Activated CD8-positive, alpha-beta T cell treated with anti-CD3 and anti-CD28 coated beads for 36 hours (primary cell): Measurements from ENCODE around the gene RABGAP1L. TPM values are rescaled to one million over a fixed set of nuclear protein-coding genes. Genes with fewer than 3 reads are reported as not detected.
"Not testable (repeated sequence)": the region's sequence is repeated elsewhere in the genome, so short reads cannot be mapped to it uniquely, and the experiment has no call there.

Experiments used
- ATAC-seq: fragments of 200-7000 bp; cut with Tn5 transposase; one replicate; pipeline ENCODE4 v1.10.0; 2021; ENCODE audit warnings: mild to moderate bottlenecking, moderate library complexity
- CTCF ChIA-PET: fragments of 350-600 bp; sonication (Branson Sonifier 250); formaldehyde crosslinking; loops from one replicate; lab custom pipeline; 2021; ENCODE audit warnings: antibody characterized with exemption; lab: Charles Lee
- POLR2A ChIA-PET: fragments of 350-600 bp; sonication (Branson Sonifier 250); formaldehyde crosslinking; loops from one replicate; lab custom pipeline; 2021; ENCODE audit warnings: antibody characterized with exemption; lab: Charles Lee
- DNase-seq: peaks from one replicate; pipeline ENCODE4 v3.0.0-alpha.2; 2020
- H3K27ac Mint-ChIP-seq: one replicate; pipeline ENCODE4 v1.8.0; 2021; ENCODE audit warnings: mild to moderate bottlenecking, mixed read lengths
- H3K27me3 Mint-ChIP-seq: one replicate; pipeline ENCODE4 v1.8.0; 2021; ENCODE audit warnings: mixed read lengths
- H3K36me3 Mint-ChIP-seq: one replicate; pipeline ENCODE4 v1.8.0; 2021; ENCODE audit warnings: low read depth, mixed read lengths
- H3K4me1 Mint-ChIP-seq: one replicate; pipeline ENCODE4 v1.8.0; 2021; ENCODE audit warnings: low read depth, mixed read lengths
- H3K4me3 Mint-ChIP-seq: one replicate; pipeline ENCODE4 v1.8.0; 2021; ENCODE audit warnings: mild to moderate bottlenecking, moderate library complexity, mixed read lengths
- H3K9me3 Mint-ChIP-seq: one replicate; pipeline ENCODE4 v1.8.0; 2021; ENCODE audit warnings: mixed read lengths
- CTCF ChIP-seq: fragments of 200-600 bp; IDR thresholded peaks from one replicate; pipeline ENCODE4 v1.8.0; 2022; ENCODE audit warnings: antibody characterized with exemption, mild to moderate bottlenecking
- intact Hi-C: fragments of 100-400 bp; cut with micrococcal nuclease; formaldehyde crosslinking; loops from one replicate; pipeline ENCODE4 v1.10.0; 2022
- total RNA-seq, 2 experiments: library from RNA; stranded (reverse); gene quantifications; one replicate each; pipeline ENCODE4 v1.2.3, GENCODE V29; 2021

The RABGAP1L gene
- total RNA-seq, 2 experiments from 2014 or later, result 26.9 to 29.4 TPM

DNA sequence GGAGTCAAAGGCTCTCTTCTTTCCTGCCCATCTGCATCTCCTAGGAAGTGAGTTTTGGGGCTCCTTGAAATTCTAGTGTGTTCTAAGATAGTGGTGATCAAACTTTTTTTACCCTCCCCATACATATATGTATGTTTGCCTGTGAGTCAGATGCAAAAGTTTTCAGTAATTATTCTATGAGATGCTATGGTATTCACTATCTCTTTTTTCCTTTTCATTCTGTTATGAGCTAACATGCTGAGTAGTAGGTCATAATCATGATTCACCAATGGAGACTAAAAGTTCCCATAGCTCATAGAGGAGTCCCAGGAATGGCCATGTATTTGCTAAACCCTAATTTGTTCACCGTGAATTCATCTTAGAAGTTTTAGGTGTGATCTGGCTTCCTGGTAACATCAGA, 424.0 kb downstream of the RABGAP1L start:
- peaks cover 7% of the 10 kb centered on the region for H3K9me3 Mint-ChIP-seq
- POLR2A ChIA-PET, result no interaction called here
- CTCF ChIA-PET, result no interaction called here
- no peak for DNase-seq
- TF ChIP-seq CTCF, result no peak
- H3K4me3 Mint-ChIP-seq, result no peak overlapping the region
- intact Hi-C loops, result no loop called here
- no peak overlapping the region for H3K27ac Mint-ChIP-seq
- H3K4me1 Mint-ChIP-seq, result no peaks in the 10 kb centered on the region
- ATAC-seq, result no peak
- H3K36me3 Mint-ChIP-seq, result peaks cover 14% of the 10 kb centered on the region
- H3K27me3 Mint-ChIP-seq, result no peaks in the 10 kb centered on the region

DNA sequence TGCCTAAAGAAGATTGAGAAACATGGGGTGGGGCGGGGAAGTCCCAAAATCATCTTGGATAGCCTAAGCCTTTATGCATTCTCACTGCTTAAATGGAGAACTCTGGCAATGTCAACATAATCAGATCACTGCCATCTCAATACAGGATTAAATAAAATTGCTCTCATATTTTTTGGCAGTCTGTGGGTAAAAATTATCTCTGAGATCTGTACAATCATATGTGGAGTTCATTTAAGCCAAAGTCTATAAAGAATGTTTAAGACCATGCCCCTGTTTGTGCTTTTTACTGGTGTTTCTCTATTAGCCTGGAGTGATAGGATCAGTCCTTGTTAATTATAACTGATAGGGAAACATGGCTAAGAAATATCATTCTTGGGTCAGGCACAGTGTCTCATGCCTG, 424.8 kb downstream of the RABGAP1L start:
- Mint-ChIP-seq H3K4me1 (no peaks in the 10 kb centered on the region), H3K36me3 (peaks cover 18% of the 10 kb centered on the region), H3K4me3 (no peak overlapping the region), H3K9me3 (peaks cover 10% of the 10 kb centered on the region), H3K27me3 (no peaks in the 10 kb centered on the region), H3K27ac (no peak overlapping the region)
- ATAC-seq (no peak), DNase-seq (no peak)
- intact Hi-C loops, result no loop called here
- POLR2A ChIA-PET, result no interaction called here
- CTCF ChIA-PET, result no interaction called here
- TF ChIP-seq CTCF, result no peak

DNA sequence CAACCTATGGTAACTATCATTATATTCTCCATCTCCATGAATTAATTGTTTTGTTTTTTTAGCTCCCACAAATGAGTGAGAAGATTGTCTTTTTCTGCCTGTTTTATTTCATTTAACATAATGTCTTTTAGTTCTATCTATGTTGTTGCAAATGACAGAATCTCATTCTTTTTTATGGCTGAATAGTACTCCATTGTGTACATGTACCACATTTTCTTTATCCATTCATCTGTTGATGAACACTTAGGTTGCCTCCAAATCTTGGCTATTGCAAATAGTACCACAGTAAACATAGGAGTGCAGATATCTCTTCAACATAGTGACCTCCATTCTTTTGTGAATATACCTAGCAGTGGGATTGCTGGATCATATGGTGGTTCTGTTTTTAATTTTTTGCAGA, 429.3 kb downstream of the RABGAP1L start:
- H3K9me3 Mint-ChIP-seq, ATAC-seq, intact Hi-C loops, H3K27ac Mint-ChIP-seq, POLR2A ChIA-PET, CTCF ChIA-PET, H3K4me1 Mint-ChIP-seq, DNase-seq, H3K27me3 Mint-ChIP-seq, H3K4me3 Mint-ChIP-seq: not testable (repeated sequence)
- H3K36me3 Mint-ChIP-seq, result peaks cover 21% of the 10 kb centered on the region

DNA sequence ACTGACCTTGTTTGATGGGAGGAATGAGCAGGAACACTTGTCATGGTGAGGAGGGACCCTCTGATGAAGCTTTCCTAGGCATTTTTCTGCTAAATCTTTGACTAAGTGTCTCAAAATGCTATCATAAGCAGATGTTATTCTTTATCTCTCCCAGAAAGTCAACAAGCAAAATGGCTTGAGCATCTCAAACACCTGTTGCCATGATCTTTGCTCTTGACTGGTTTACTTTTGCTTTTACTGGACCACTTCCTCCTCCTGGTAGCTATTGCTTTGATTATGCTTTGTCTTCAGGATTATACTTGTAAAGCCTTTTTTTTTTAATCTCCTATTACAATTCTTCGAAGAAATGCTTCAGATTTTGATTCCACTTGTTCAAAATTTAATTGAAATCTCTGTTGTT, 445.9 kb downstream of the RABGAP1L start:
- Mint-ChIP-seq H3K36me3 (peaks cover 30% of the 10 kb centered on the region), H3K27me3 (no peaks in the 10 kb centered on the region), H3K4me3 (no peak overlapping the region), H3K27ac (no peak overlapping the region), H3K9me3 (peaks cover 5% of the 10 kb centered on the region), H3K4me1 (no peaks in the 10 kb centered on the region)
- DNase-seq, result no peak
- TF ChIP-seq CTCF, result no peak
- POLR2A ChIA-PET, result no interaction called here
- intact Hi-C loops, result no loop called here
- no peak for ATAC-seq
- CTCF ChIA-PET, result no interaction called here

GRCh38 chr1:174606471-174606870, 447.2 kb downstream of the RABGAP1L start:
- H3K4me1 Mint-ChIP-seq, result no peaks in the 10 kb centered on the region
- POLR2A ChIA-PET, result no interaction called here
- CTCF ChIA-PET, result no interaction called here
- H3K27me3 Mint-ChIP-seq, result no peaks in the 10 kb centered on the region
- peaks cover 5% of the 10 kb centered on the region for H3K9me3 Mint-ChIP-seq
- DNase-seq (no peak), ATAC-seq (no peak)
- peaks cover 23% of the 10 kb centered on the region for H3K36me3 Mint-ChIP-seq
- no peak for TF ChIP-seq CTCF
- intact Hi-C loops, result no loop called here
- no peak overlapping the region for H3K4me3 Mint-ChIP-seq
- no peak overlapping the region for H3K27ac Mint-ChIP-seq

DNA sequence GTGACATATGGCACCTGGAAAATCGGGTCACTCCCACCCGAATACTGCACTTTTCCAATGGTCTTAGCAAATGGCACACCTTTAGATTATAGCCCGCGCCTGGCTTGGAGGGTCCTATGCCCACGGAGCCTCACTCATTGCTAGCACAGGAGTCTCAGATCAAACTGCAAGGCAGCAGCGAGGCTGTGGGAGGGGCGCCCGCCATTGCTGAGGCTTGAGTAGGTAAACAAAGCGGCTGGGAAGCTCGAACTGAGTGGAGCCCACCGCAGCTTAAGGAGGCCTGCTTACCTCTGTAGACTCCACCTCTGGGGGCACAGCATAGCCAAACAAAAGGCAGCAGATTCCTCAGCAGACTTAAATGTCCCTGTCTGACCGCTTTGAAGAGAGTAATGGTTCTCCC, 458.6 kb downstream of the RABGAP1L start:
- H3K4me1 Mint-ChIP-seq, DNase-seq: not testable (repeated sequence)
- H3K9me3 Mint-ChIP-seq, result peaks cover 12% of the 10 kb centered on the region

More for the DNA sequence above, 458.6 kb downstream of the RABGAP1L start:
- POLR2A ChIA-PET, H3K27me3 Mint-ChIP-seq, H3K4me3 Mint-ChIP-seq, H3K36me3 Mint-ChIP-seq, CTCF ChIA-PET, H3K27ac Mint-ChIP-seq, intact Hi-C loops, ATAC-seq: not testable (repeated sequence)
